VCaP (cell line): ENCODE data around the gene PTPRN2.

ENCODE experiments used
- H3K27ac ChIP-seq: fragments of 450-650 bp; 2 replicates; pipeline ENCODE4 v1.5.1; 2017
- TF ChIP-seq, protein P1 (sequence below): fragments of 450-650 bp; conservative IDR thresholded peaks from 2 replicates; pipeline ENCODE4 v1.5.1; 2017; ENCODE audit warnings: mild to moderate bottlenecking, moderate library complexity

The PTPRN2 gene

DNA sequence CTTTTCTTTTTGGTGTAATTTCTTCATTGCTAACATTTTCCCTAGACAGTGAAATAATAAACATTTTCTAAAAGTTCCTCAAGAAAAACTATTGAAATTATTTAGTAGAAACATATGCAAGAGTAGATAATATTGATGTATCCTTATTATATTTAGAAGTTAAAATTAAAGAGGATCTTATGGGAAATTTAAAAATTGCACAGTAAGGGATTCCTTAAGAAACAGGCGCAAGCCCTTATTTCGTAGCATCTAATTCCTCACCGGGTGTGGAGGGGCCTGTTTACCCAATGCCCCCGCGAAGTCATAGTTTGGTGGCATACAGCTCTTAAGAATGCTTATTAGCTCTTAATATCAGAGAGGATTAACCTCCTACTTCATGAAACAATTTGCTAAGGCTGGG, 783.7 kb downstream of the PTPRN2 start:
- H3K27ac ChIP-seq, result no peak overlapping the region
- TF ChIP-seq, protein P1, sequence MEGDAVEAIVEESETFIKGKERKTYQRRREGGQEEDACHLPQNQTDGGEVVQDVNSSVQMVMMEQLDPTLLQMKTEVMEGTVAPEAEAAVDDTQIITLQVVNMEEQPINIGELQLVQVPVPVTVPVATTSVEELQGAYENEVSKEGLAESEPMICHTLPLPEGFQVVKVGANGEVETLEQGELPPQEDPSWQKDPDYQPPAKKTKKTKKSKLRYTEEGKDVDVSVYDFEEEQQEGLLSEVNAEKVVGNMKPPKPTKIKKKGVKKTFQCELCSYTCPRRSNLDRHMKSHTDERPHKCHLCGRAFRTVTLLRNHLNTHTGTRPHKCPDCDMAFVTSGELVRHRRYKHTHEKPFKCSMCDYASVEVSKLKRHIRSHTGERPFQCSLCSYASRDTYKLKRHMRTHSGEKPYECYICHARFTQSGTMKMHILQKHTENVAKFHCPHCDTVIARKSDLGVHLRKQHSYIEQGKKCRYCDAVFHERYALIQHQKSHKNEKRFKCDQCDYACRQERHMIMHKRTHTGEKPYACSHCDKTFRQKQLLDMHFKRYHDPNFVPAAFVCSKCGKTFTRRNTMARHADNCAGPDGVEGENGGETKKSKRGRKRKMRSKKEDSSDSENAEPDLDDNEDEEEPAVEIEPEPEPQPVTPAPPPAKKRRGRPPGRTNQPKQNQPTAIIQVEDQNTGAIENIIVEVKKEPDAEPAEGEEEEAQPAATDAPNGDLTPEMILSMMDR, result no peak

DNA sequence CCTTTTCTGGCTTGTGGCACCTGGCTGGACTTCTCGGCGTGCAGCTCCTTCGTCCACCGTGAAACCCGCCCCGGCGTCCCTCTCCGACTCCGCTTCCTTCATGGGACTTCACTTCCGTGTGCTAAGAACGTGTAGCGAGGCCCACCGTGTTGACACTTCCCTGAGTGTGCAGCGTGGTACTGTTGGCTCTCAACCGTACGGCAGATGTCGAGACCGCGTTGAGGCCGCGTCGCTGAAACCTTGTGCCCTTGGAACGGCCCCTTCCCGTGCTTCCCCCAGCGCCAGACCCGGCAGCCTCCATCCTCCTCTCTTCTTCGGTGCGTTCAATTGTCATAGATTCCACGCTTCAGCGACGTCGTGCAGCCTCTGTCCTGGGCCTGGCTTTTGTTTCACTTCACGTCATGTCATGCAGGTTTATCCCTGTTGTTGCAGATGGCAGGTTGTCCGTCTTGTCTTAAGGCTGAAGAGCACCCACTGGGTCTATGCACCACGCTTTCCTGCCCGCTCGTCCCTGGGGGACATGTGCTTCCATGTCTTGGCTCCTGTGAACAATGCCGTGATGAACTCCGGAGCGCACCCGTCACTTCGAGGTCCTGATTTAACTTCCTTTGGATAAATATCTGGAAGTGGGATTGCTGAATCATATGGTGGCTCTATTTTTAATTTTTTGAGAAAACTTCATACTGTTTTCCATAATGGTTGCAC, 785.5 kb downstream of the PTPRN2 start:
- H3K27ac ChIP-seq, result no peak overlapping the region
- TF ChIP-seq, protein P1, result no peak

DNA sequence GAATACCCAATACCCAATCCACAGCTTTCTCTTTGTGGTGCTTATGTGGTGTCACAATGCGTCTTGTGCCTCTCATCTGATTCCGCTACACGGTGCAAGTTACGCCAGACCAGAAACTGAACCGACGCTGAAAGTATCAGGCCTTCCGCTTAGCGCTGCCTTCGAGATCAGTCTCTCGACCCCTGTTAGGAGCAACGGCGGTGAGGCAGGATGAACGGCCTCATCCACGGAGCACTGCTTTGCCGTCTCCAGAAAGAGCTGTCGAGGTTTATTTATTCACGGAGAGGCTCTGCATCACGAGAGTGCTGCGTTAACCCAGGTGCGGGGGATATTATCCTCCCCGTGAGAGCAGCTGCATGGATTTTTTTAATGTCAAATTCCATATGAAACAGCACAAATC, 786.5 kb downstream of the PTPRN2 start:
- TF ChIP-seq, protein P1, result no peak
- H3K27ac ChIP-seq, result no peak overlapping the region

DNA sequence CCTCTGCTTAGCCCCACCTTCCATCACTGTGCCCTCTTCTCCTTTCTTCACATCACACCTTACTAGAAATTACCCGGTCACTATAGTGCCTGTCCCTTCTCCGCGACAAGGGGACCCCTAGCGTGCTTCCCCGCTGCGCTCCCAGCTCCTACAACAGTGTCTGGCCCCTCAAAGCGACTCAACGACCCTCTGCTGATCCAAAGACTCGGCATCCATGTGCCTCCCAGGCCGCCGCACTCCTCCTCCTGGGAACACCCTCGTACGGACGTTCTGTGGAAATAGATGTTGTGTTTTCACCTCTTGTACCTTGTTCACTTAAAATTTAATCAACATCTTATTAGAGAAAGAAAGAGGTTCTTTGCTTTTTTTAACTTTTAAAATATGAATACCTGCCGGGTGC, 787.3 kb downstream of the PTPRN2 start:
- no peak overlapping the region for H3K27ac ChIP-seq
- TF ChIP-seq, protein P1, result no peak

DNA sequence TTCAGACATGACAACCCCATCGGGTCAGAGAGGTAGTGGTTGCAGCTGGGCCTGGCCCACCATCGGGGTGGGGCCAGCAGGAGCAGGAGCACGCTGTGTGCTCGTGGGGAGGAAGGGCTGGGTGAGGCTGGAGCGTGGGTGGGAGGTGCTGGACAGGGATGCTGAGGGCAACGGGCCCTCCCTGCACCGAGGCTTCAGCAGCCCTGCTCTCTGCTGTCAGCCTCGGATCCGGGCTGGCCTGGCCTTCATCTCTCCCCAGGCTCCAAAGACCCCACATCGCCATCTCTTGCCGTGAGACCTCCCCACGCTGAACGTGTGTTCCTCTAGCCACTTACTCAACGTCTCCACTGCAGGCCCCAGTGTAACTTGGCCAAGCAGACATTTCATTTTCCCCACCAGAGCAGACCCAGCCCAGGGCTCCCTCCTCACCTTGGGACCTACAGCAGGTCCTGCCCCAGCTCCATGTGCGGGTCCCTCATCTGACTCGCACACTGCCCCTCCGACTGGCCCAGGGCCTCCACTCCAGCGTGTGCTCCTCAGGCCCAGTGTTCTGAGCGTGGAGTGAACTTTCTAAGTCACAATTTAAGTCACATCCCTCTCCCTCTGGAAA, 788.4 kb downstream of the PTPRN2 start:
- TF ChIP-seq, protein P1, result no peak
- H3K27ac ChIP-seq, result no peak overlapping the region

DNA sequence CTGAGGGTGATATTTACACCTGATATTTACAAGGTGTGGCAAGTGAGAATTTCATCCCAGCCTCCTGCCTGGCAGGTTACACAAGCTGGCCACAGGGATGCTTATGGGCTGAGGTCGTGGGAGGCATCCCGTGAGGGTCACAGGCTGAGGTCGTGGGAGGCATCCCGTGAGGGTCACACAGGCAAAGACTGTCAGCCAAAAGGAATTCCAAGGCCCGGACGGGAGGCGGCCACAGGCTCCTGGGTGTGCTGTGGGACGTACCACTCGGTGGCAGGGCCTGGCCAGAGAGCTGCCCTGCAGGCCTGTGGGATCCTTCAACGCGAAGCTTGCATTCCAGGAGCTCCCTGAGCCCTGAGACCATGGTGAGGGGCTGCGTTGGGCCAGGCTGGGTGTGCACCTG, 790.3 kb downstream of the PTPRN2 start:
- no peak overlapping the region for H3K27ac ChIP-seq
- TF ChIP-seq, protein P1, result no peak

DNA sequence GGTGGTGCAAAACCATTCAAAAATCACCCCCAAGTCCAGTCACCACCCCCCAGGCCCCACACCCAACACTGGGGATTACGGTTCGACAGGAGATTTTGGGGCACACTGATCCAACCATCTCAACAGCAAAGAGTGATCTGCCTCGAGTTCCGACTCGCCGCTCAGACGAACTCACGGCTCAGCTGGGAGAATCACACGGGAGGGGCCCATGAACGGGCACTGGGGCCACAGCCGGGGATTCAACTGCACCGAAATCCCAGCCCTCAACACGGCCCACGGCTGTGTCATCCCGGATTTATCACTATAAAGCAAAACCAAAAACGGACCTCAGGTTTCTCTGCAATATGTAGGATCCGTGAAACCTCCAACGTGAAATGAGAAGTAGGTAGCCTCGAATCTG, 790.8 kb downstream of the PTPRN2 start:
- H3K27ac ChIP-seq, result no peak overlapping the region
- TF ChIP-seq, protein P1, result no peak
